ENCODE results near the gene RBP3.

DNA sequence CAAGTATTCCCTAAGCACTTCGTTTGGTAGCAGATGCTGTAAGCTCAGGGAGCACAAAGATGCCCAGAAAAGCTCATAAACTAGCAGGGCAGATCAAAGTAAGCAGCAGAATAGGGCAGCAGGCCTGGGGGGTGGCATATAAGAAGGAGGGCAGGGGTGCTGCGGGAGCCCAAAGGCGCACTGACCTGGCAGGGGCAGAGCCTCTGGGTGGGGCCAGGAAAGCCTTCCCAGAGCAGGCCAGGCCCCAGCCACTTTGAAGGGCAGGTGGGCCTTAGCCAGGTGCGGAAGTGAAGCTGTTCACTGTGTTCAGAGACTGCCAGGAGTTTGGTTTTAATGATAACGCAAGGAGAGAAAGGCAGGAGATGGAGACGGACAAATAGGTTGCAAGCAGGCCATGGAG is 44.3 kb upstream of the RBP3 start:
- TF ChIP-seq USF2 (IDR thresholded peaks at IDR 0.05; ENCODE audit: low read depth, low read length) (no peak), CTCF (conservative IDR thresholded peaks at IDR 0.05; ENCODE audit: low read depth, low read length) (no peak), RFX5 (IDR thresholded peaks at IDR 0.05; ENCODE audit: low read depth, low read length) (no peak), POLR2A (IDR thresholded peaks at IDR 0.05; ENCODE audit: low read depth, low read length) (no peak), RAD21 (IDR thresholded peaks at IDR 0.05; ENCODE audit: low read length) (no peak), MAFK (IDR thresholded peaks at IDR 0.05; ENCODE audit: low read depth, low read length) (no peak), MAZ (IDR thresholded peaks at IDR 0.05; ENCODE audit: borderline replicate concordance, low read depth, low read length) (no peak)

All from IMR-90 (cell line).